ENCODE measurements around the gene SLC25A39. TPM values are rescaled to one million over a fixed set of nuclear protein-coding genes. Genes with fewer than 3 reads are reported as not detected.

Gene SLC25A39
- total and polyA plus RNA-seq, 2 of the 13 experiments (the other 11 are each of a cell fraction or from before 2014, with no cell fraction given) = 144 to 151 TPM

GRCh38 chr17:44277976-44278375 is 46.6 kb downstream of the SLC25A39 start:
- peaks cover 23% of the 10 kb centered on the region for H3K4me1 ChIP-seq (ENCODE audit: insufficient read depth, low read length)
- H3K9ac ChIP-seq (ENCODE audit: insufficient read depth, low read depth, low read length) = no peak overlapping the region
- H3K27ac ChIP-seq (ENCODE audit: extremely low read length, insufficient read depth, low read length) = no peak overlapping the region
- intact Hi-C loops (cut with micrococcal nuclease; ENCODE audit: unreplicated experiment) = loop anchor here (10.0 kb wide), 1 partner anchor 47 kb away; the partner anchor contains the start of gene SLC25A39
- peaks cover 1 to 35% of the 10 kb centered on the region in 2 experiments; a peak in 4 of 5 replicates for H3K27me3 ChIP-seq (ENCODE audit: control insufficient read depth in 1 of 2, insufficient read depth in 2 of 2, low read length in 2 of 2)
- no peak overlapping the region for H2AFZ ChIP-seq (ENCODE audit: low read length)
- WGBS (ENCODE audit: low lambda C conversion rate) = 4% methylated on average over 4 of the region's 4 CpGs
- H3K4me2 ChIP-seq (ENCODE audit: low read depth, low read length) = no peak overlapping the region
- no peak for DNase-seq (ENCODE audit: low spot score)
- no peaks in the 10 kb centered on the region for H3K36me3 ChIP-seq (replicated peaks in 1 of 2; ENCODE audit: control insufficient read depth in 1 of 2, insufficient read depth in 2 of 2, low read length in 2 of 2)
- FAIRE-seq = no peak
- ATAC-seq = no peak
- H3K4me3 ChIP-seq (replicated peaks in 1 of 3; ENCODE audit: insufficient read depth in 1 of 3, low read depth in 2 of 3, low read length in 3 of 3) = no peak overlapping the region
- in situ Hi-C loops (cut with HindIII; ENCODE audit: extremely low pct_ligation_motif_present, low pct_unique_long_range_greater_than_20kb) = no loop called here
- POLR2A ChIA-PET = no interaction called here
- no peaks in the 10 kb centered on the region for H4K20me1 ChIP-seq (ENCODE audit: insufficient read depth, low read length)
- no TSS peak for BruUV-seq (replicated peaks)
- TF ChIP-seq ZNF713 (CRISPR knock-in tag; IDR thresholded peaks at IDR 0.05) = no peak
- TF ChIP-seq TMF1 (CRISPR knock-in tag; IDR thresholded peaks at IDR 0.05; ENCODE audit: low read depth) = no peak
- no peak for TF ChIP-seq ZNF766 (CRISPR knock-in tag; IDR thresholded peaks at IDR 0.05; ENCODE audit: borderline replicate concordance)
- no peak for TF ChIP-seq ZBTB39 (CRISPR knock-in tag; IDR thresholded peaks at IDR 0.05)
- no peak for TF ChIP-seq UBTF (CRISPR knock-in tag; IDR thresholded peaks at IDR 0.05)
- no peaks in the 10 kb centered on the region for H3K79me2 ChIP-seq (ENCODE audit: insufficient read depth, low read length)
- H3K9me3 ChIP-seq (ENCODE audit: low read length) = no peaks in the 10 kb centered on the region
- CTCF ChIA-PET (ENCODE audit: low intra/inter-chr PET ratio, low total read pairs) = no interaction called here
